Mesothelial cell of epicardium (in vitro differentiated cells): Measurements from ENCODE around the gene METAP1D. TPM values are rescaled to one million over a fixed set of nuclear protein-coding genes. Genes with fewer than 3 reads are reported as not detected.
A peak's percentile ranks its signal among the peaks of the same experiment; 100 is the strongest.

ENCODE experiments used
- DNase-seq, 2 experiments: peaks; one replicate each; pipeline ENCODE4 v3.0.0; 2021; ENCODE audit warnings: low spot score in 2 of 2; ENCODE audit not compliant: unreplicated experiment in 2 of 2
- H3K27ac Mint-ChIP-seq: 2 replicates; pipeline ENCODE4 v1.8.0; 2021; ENCODE audit warnings: mixed read lengths
- H3K27me3 Mint-ChIP-seq: 2 replicates; pipeline ENCODE4 v1.8.0; 2021; ENCODE audit warnings: low read depth, mixed read lengths
- H3K36me3 Mint-ChIP-seq: 2 replicates; pipeline ENCODE4 v1.8.0; 2021; ENCODE audit warnings: mixed read lengths
- H3K4me1 Mint-ChIP-seq: 2 replicates; pipeline ENCODE4 v1.8.0; 2021; ENCODE audit warnings: mixed read lengths
- H3K4me3 Mint-ChIP-seq: 2 replicates; pipeline ENCODE4 v1.8.0; 2021; ENCODE audit warnings: mild to moderate bottlenecking, moderate library complexity, mixed read lengths
- H3K9me3 Mint-ChIP-seq: 2 replicates; pipeline ENCODE4 v1.8.0; 2021; ENCODE audit warnings: mixed read lengths
- CTCF ChIP-seq: fragments of 200-600 bp; sonication (generic); IDR thresholded peaks from one replicate; pipeline ENCODE4 v1.5.0; 2021; ENCODE audit warnings: antibody characterized with exemption; ENCODE audit not compliant: unreplicated experiment
- total RNA-seq: library from RNA; stranded (reverse); gene quantifications from 3 replicates; pipeline ENCODE4 v1.2.1, GENCODE V29; 2021

The METAP1D gene
- total RNA-seq, 1 donor from 2014 or later = 13.5 TPM

GRCh38 chr2:172084395-172084644, 84.6 kb downstream of the METAP1D start:
- peak overlapping the region; percentile 91 for H3K4me3 Mint-ChIP-seq
- peaks cover 97% of the 10 kb centered on the region for H3K27me3 Mint-ChIP-seq
- H3K27ac Mint-ChIP-seq = no peak overlapping the region
- H3K9me3 Mint-ChIP-seq = no peaks in the 10 kb centered on the region
- no peak for TF ChIP-seq CTCF
- no peak for DNase-seq
- H3K36me3 Mint-ChIP-seq = peaks cover 14% of the 10 kb centered on the region
- peaks cover 57% of the 10 kb centered on the region for H3K4me1 Mint-ChIP-seq

GRCh38 chr2:172084645-172085459, 85.1 kb downstream of the METAP1D start:
- Mint-ChIP-seq H3K4me3 (peak overlapping the region; percentile 91), H3K4me1 (peaks cover 57% of the 10 kb centered on the region), H3K36me3 (peaks cover 12% of the 10 kb centered on the region), H3K9me3 (no peaks in the 10 kb centered on the region), H3K27ac (peak overlapping the region; percentile 99), H3K27me3 (peaks cover 97% of the 10 kb centered on the region)
- peak; percentile 79 to 88 for DNase-seq
- no peak for TF ChIP-seq CTCF

GRCh38 chr2:172085460-172086159, 85.9 kb downstream of the METAP1D start, which contains the start of gene DLX1:
Gene DLX1, plus strand, starts transcription at chr2:172085507. Its CDS starts 171 bp downstream, at chr2:172085678.
- TF ChIP-seq CTCF = no peak
- H3K4me3 Mint-ChIP-seq = peak within 1 kb of the TSS; percentile 91
- peaks cover 8% of the 10 kb centered on the region for H3K36me3 Mint-ChIP-seq
- peaks cover 97% of the 10 kb centered on the region for H3K27me3 Mint-ChIP-seq
- H3K9me3 Mint-ChIP-seq = no peaks in the 10 kb centered on the region
- peaks cover 59% of the 10 kb centered on the region for H3K4me1 Mint-ChIP-seq
- H3K27ac Mint-ChIP-seq = peak within 1 kb of the TSS; percentile 99
- peak; percentile 19 to 68 for DNase-seq

- Mint-ChIP-seq H3K4me3 (peak overlapping the region; percentile 91), H3K36me3 (peaks cover 8% of the 10 kb centered on the region), H3K4me1 (peaks cover 57% of the 10 kb centered on the region), H3K27ac (peak overlapping the region; percentile 99), H3K9me3 (no peaks in the 10 kb centered on the region), H3K27me3 (peaks cover 95% of the 10 kb centered on the region)
- DNase-seq = peak; percentile 30 to 68
- peak; percentile 56 for TF ChIP-seq CTCF
These were observed 86.8 kb downstream of the METAP1D start for GRCh38 chr2:172086241-172087206.

GRCh38 chr2:172087207-172087779, 87.5 kb downstream of the METAP1D start:
- peaks cover 57% of the 10 kb centered on the region for H3K4me1 Mint-ChIP-seq
- peaks cover 8% of the 10 kb centered on the region for H3K36me3 Mint-ChIP-seq
- peaks cover 95% of the 10 kb centered on the region for H3K27me3 Mint-ChIP-seq
- no peak for DNase-seq
- peak overlapping the region; percentile 91 for H3K4me3 Mint-ChIP-seq
- H3K27ac Mint-ChIP-seq = peak overlapping the region; percentile 99
- TF ChIP-seq CTCF = no peak
- no peaks in the 10 kb centered on the region for H3K9me3 Mint-ChIP-seq
